Measurements from ENCODE around the gene CSNK2A1.

Gene CSNK2A1

GRCh38 chr20:434661-435419 is 108.8 kb downstream of the CSNK2A1 start:
- TF ChIP-seq, protein P1, sequence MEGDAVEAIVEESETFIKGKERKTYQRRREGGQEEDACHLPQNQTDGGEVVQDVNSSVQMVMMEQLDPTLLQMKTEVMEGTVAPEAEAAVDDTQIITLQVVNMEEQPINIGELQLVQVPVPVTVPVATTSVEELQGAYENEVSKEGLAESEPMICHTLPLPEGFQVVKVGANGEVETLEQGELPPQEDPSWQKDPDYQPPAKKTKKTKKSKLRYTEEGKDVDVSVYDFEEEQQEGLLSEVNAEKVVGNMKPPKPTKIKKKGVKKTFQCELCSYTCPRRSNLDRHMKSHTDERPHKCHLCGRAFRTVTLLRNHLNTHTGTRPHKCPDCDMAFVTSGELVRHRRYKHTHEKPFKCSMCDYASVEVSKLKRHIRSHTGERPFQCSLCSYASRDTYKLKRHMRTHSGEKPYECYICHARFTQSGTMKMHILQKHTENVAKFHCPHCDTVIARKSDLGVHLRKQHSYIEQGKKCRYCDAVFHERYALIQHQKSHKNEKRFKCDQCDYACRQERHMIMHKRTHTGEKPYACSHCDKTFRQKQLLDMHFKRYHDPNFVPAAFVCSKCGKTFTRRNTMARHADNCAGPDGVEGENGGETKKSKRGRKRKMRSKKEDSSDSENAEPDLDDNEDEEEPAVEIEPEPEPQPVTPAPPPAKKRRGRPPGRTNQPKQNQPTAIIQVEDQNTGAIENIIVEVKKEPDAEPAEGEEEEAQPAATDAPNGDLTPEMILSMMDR (IDR thresholded peaks at IDR 0.05), result no peak
- TF ChIP-seq ZFX (IDR thresholded peaks at IDR 0.05; ENCODE audit: borderline replicate concordance), result no peak
- H3K27ac ChIP-seq, result peak overlapping the region; percentile 31

- H3K27ac ChIP-seq, result peak overlapping the region; percentile 31
- no peak for TF ChIP-seq ZFX (IDR thresholded peaks at IDR 0.05; ENCODE audit: borderline replicate concordance)
- TF ChIP-seq, protein P1 (IDR thresholded peaks at IDR 0.05), result no peak
These were observed 109.4 kb downstream of the CSNK2A1 start for GRCh38 chr20:434221-434620.

DNA sequence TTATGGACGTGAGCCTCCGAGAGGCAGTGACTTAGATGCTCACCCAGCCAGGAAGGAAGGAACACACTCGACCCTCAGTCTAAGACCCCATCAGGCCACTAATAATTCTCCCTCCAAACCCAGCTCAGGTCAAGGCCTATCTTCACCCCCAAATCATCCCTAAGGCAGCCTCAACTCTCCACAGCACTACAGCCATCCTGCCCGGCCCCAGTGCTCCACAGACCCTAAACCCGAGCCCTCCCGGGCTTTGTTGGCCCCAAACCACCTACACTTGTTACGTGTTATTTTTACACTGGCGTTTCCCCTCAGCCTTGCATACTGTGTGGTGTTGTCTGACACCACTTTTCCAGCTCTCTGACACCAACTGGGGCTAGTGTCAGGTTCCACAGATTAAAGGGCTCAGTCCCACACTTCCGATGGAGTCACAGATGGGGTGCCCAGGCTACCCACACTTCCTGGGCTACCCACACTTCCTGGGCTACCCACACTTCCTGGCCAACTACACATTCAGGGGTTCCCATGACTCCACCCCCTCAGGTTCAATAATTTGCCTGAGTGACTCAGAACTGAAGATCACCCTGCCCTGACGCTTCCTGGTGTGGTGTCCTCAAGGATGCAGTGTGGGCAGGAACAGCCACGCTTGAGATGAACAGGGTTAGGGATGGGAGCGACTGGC is 110.2 kb downstream of the CSNK2A1 start:
- peak overlapping the region; percentile 31 for H3K27ac ChIP-seq
- TF ChIP-seq, protein P1 (IDR thresholded peaks at IDR 0.05), result no peak

- no peak for TF ChIP-seq ZFX (IDR thresholded peaks at IDR 0.05; ENCODE audit: borderline replicate concordance)
- TF ChIP-seq, protein P1 (IDR thresholded peaks at IDR 0.05), result no peak
- H3K27ac ChIP-seq, result peak overlapping the region; percentile 31
These were observed 110.8 kb downstream of the CSNK2A1 start for GRCh38 chr20:432677-433299.

DNA sequence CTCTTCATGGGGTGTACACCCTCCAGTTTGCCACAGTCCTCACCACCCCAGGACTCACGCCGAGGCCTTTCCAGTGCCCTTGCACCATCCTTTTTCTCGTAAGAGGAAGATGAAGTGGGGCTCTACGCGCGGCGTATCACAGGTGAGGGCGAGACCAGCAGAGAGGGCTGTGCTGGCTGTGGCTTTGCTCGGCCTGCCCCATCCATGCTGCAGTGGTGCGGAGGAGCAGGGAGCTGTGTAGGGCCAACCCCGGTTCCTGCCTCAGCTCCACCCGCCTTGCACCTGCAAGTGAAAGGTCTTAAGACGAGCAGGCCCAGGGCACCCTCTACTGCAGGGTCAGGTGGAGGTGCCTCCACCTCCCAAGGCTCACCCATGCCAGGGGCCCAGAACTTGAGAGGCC is 111.4 kb downstream of the CSNK2A1 start:
- no peak for TF ChIP-seq ZFX (IDR thresholded peaks at IDR 0.05; ENCODE audit: borderline replicate concordance)
- TF ChIP-seq, protein P1 (IDR thresholded peaks at IDR 0.05), result no peak
- peak overlapping the region; percentile 31 for H3K27ac ChIP-seq

DNA sequence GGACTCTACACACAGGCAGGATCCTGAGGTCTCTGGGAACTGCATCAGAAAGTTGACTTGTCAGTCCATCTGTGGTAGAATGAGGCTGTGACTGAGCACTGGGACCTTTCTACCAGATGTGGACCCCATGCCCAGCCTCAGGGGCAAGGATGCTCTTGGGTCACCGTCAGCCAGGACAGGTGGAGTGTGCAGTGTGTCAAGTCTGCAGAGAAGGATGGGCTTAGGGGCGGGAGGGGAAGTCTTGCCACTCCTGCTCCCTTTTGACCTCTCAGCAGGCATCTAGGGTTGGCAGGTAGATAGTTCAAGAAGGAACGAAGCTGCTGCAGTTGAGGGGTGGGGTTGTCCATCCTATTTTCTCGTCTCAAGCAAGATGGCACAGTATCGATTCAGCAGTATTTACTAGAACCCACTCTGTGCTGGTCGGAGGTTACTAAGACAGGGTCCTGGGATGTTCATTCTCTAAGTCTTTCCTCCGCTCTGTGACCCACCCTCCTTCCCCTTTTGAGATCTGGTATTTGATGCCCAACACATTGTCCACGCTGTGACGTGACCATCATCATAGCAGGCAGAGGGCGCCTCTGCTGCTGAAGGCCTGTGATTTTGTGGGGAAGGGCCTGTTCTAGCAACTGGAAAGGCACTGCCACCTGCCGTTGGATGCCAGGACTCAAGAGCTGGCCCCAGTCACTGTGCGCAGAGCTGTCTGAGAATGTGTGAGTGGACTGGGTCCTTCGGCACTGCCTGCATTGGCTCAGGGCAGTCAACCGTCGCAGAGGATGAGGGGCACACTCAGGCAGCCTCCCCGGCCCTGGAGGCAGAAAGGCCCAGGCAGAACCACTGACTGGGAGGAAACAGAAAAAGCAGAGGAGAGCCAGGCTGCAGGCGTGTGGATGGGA is 112.3 kb downstream of the CSNK2A1 start:
- H3K27ac ChIP-seq, result peak overlapping the region; percentile 31
- TF ChIP-seq ZFX (IDR thresholded peaks at IDR 0.05; ENCODE audit: borderline replicate concordance), result no peak
- TF ChIP-seq, protein P1 (IDR thresholded peaks at IDR 0.05), result peak; percentile 86

Data from 22Rv1 (cell line).